Neuronal stem cell (in vitro differentiated cells): ENCODE results near the gene WNT9B.
A peak's percentile ranks its signal among the peaks of the same experiment; 100 is the strongest.

Experiments used
- DNase-seq: peaks from one replicate; pipeline ENCODE4 v3.0.0-alpha.2; 2013; ENCODE audit warnings: low spot score
- H2AFZ ChIP-seq: one replicate; pipeline ENCODE4 v1.6.1; 2013; ENCODE audit warnings: mild to moderate bottlenecking, low read length, inconsistent platforms
- H2AK5ac ChIP-seq: 2 replicates; pipeline ENCODE4 v1.6.1; 2013; ENCODE audit warnings: low read depth, mild to moderate bottlenecking, inconsistent platforms, low read length, moderate library complexity, mixed read lengths
- H2BK120ac ChIP-seq: 2 replicates; pipeline ENCODE4 v1.6.1; 2013; ENCODE audit warnings: low read depth, mild to moderate bottlenecking, inconsistent platforms, low read length, moderate library complexity, mixed read lengths
- H2BK12ac ChIP-seq: one replicate; pipeline ENCODE4 v1.6.1; 2013; ENCODE audit warnings: low read length, inconsistent platforms
- H2BK15ac ChIP-seq: 2 replicates; pipeline ENCODE4 v1.6.1; 2013; ENCODE audit warnings: mild to moderate bottlenecking, low read length, inconsistent platforms, mixed read lengths
- H2BK5ac ChIP-seq: one replicate; pipeline ENCODE4 v1.6.1; 2013; ENCODE audit warnings: inconsistent platforms, mild to moderate bottlenecking, low read length, moderate library complexity
- H3K14ac ChIP-seq: one replicate; pipeline ENCODE4 v1.6.1; 2013; ENCODE audit warnings: low read length, inconsistent platforms
- H3K18ac ChIP-seq: 2 replicates; pipeline ENCODE4 v1.6.1; 2013; ENCODE audit warnings: low read length, inconsistent platforms
- H3K23ac ChIP-seq: 2 replicates; pipeline ENCODE4 v1.6.1; 2013; ENCODE audit warnings: low read depth, mild to moderate bottlenecking, mixed read lengths, low read length, inconsistent platforms; ENCODE audit not compliant: poor library complexity
- H3K27ac ChIP-seq: replicated peaks from 3 replicates; pipeline ENCODE4 v1.5.1; 2013; ENCODE audit warnings: low read length, inconsistent platforms
- H3K27me3 ChIP-seq, 3 experiments: 2 replicates each; pipeline ENCODE4 v1.6.1; 2013; ENCODE audit warnings: low read length in 3 of 3, mild to moderate bottlenecking in 2 of 3, inconsistent platforms in 1 of 3, low read depth in 1 of 3, mixed read lengths in 1 of 3, moderate library complexity in 1 of 3; ENCODE audit not compliant: control insufficient read depth in 3 of 3, insufficient read depth in 3 of 3
- H3K36me3 ChIP-seq, 2 donors: replicated peaks in 1 of 2; 2 replicates each; pipeline ENCODE4 v1.6.1; 2013; ENCODE audit warnings: low read length in 2 of 2; ENCODE audit not compliant: control insufficient read depth in 2 of 2, insufficient read depth in 2 of 2
- H3K4ac ChIP-seq: 2 replicates; pipeline ENCODE4 v1.6.1; 2013; ENCODE audit warnings: inconsistent platforms, mild to moderate bottlenecking, low read length, moderate library complexity
- H3K4me1 ChIP-seq, 2 donors: 1 replicate in 1 of 2; 2 replicates in 1 of 2; pipeline ENCODE4 v1.6.1; 2013; ENCODE audit warnings: low read length in 2 of 2, low read depth in 1 of 2; ENCODE audit not compliant: control insufficient read depth in 2 of 2, insufficient read depth in 1 of 2
- H3K4me2 ChIP-seq: one replicate; pipeline ENCODE4 v1.6.1; 2013; ENCODE audit warnings: mild to moderate bottlenecking, low read length, inconsistent platforms; ENCODE audit not compliant: insufficient read depth, poor library complexity, severe bottlenecking
- H3K4me3 ChIP-seq, 2 donors: 2 replicates each; pipeline ENCODE4 v1.5.1; 2013; ENCODE audit warnings: low read length in 2 of 2, mild to moderate bottlenecking in 2 of 2, inconsistent platforms in 1 of 2, moderate library complexity in 1 of 2
- H3K79me1 ChIP-seq: one replicate; pipeline ENCODE4 v1.6.1; 2013; ENCODE audit warnings: low read depth, mild to moderate bottlenecking, inconsistent platforms, low read length, moderate library complexity
- H3K9ac ChIP-seq: one replicate; pipeline ENCODE4 v1.6.1; 2013; ENCODE audit warnings: mild to moderate bottlenecking, low read depth, low read length, inconsistent platforms; ENCODE audit not compliant: poor library complexity
- H3K9me3 ChIP-seq, 2 donors: replicated peaks in 1 of 2; 2 replicates each; pipeline versions ENCODE3 to v1.6.1; 2013; ENCODE audit warnings: low read length in 2 of 2, mild to moderate bottlenecking in 2 of 2, inconsistent platforms in 1 of 2, low read depth in 1 of 2, mixed read lengths in 1 of 2, moderate library complexity in 1 of 2; ENCODE audit not compliant: control insufficient read depth in 2 of 2, insufficient read depth in 1 of 2
- H4K8ac ChIP-seq: one replicate; pipeline ENCODE4 v1.6.1; 2013; ENCODE audit warnings: low read depth, mild to moderate bottlenecking, inconsistent platforms, low read length, moderate library complexity
- H4K91ac ChIP-seq: one replicate; pipeline ENCODE4 v1.6.1; 2013; ENCODE audit warnings: low read length, low read depth, mild to moderate bottlenecking, inconsistent platforms; ENCODE audit not compliant: poor library complexity
- WGBS, 2 donors: extraction: QIAGEN DNeasy Blood & Tissue Kit; methylation state at CpG; one replicate each; pipeline ENCODE4 v1.1.7; 2013; ENCODE audit warnings: missing lambda C conversion rate in 2 of 2, mixed read lengths in 1 of 2; ENCODE audit not compliant: insufficient read length in 2 of 2, insufficient replicate concordance in 1 of 2; ENCODE audit errors: extremely low coverage in 2 of 2; 5-methylcytosine and 5-hydroxymethylcytosine counted together

Gene WNT9B

DNA sequence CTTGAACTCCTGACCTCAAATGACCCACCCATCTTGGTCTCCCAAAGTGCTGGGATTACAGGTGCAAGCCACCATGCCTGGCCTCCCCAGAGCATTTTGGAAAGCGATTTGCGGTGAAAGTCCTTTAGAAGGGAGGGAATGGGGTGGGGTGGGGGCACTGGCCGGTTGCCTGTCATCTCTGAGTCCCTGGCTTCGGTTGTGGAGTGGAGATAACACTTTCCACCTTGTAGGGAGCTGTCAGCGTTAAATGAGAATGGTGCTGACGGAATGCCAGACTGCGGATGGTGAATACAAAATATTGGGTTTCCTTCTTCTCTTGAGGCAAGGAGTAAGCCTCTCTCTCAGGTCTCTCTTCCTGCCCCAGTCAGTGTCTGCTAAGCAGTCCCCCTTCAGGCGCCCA is 27.7 kb upstream of the WNT9B start:
- Histone ChIP-seq H2AFZ (no peak overlapping the region), H3K4ac (no peak overlapping the region), H4K8ac (no peak overlapping the region), H3K23ac (no peak overlapping the region), H4K91ac (no peak overlapping the region), H3K9me3 (peaks cover 0 to 13% of the 10 kb centered on the region in 2 donors), H3K4me2 (no peak overlapping the region), H3K79me1 (no peaks in the 10 kb centered on the region), H3K27me3 (peaks cover 0 to 72% (median 38%) of the 10 kb centered on the region in 3 experiments), H3K14ac (no peak overlapping the region), H2BK5ac (no peak overlapping the region), H3K27ac (no peak overlapping the region), H3K4me3 (no peak overlapping the region), H2BK15ac (no peak overlapping the region), H2AK5ac (no peak overlapping the region), H2BK12ac (no peak overlapping the region), H2BK120ac (no peak overlapping the region), H3K4me1 (peaks cover 21 to 24% of the 10 kb centered on the region in 2 donors), H3K9ac (no peak overlapping the region), H3K18ac (no peak overlapping the region), H3K36me3 (no peaks in the 10 kb centered on the region)
- no CpG with 5 or more reads among the region's 8 CpGs for WGBS, 2 donors
- no peak for DNase-seq

DNA sequence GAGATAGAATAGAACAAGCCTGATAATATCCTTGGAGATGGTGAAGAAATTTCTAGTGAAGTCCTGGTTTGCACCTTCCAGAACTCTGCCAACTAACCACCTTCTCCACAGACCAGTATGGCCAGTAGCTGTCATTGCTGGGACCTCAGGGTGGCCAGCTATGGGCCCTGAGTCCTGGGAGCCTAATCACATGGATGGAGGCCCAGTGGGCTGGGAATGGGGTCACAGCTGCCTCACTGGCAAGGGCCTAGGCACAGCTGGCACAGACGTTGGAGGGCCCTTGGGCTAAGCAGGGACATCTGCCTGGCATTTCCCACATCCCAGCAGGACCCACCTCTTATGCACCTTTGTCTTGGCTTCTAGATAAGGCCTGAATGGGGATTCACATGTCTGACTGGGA is 25.3 kb upstream of the WNT9B start:
- peaks cover 0 to 10% of the 10 kb centered on the region in 2 donors for H3K9me3 ChIP-seq
- H3K79me1 ChIP-seq = no peaks in the 10 kb centered on the region
- no peak overlapping the region for H3K27ac ChIP-seq
- no peak overlapping the region for H2AK5ac ChIP-seq
- H3K4ac ChIP-seq = no peak overlapping the region
- H3K4me3 ChIP-seq = no peak overlapping the region
- H2BK12ac ChIP-seq = no peak overlapping the region
- H3K4me2 ChIP-seq = no peak overlapping the region
- no CpG with 5 or more reads among the region's 1 CpG for WGBS, 2 donors
- no peak overlapping the region for H4K8ac ChIP-seq
- H2AFZ ChIP-seq = no peak overlapping the region
- no peak overlapping the region for H2BK5ac ChIP-seq
- no peak for DNase-seq
- no peaks in the 10 kb centered on the region for H3K36me3 ChIP-seq
- no peak overlapping the region for H3K23ac ChIP-seq
- H3K9ac ChIP-seq = no peak overlapping the region
- H2BK120ac ChIP-seq = no peak overlapping the region
- H2BK15ac ChIP-seq = no peak overlapping the region
- H4K91ac ChIP-seq = no peak overlapping the region
- H3K4me1 ChIP-seq = peaks cover 5 to 12% of the 10 kb centered on the region in 2 donors
- peaks cover 0 to 70% (median 20%) of the 10 kb centered on the region in 3 experiments for H3K27me3 ChIP-seq
- no peak overlapping the region for H3K18ac ChIP-seq
- no peak overlapping the region for H3K14ac ChIP-seq

DNA sequence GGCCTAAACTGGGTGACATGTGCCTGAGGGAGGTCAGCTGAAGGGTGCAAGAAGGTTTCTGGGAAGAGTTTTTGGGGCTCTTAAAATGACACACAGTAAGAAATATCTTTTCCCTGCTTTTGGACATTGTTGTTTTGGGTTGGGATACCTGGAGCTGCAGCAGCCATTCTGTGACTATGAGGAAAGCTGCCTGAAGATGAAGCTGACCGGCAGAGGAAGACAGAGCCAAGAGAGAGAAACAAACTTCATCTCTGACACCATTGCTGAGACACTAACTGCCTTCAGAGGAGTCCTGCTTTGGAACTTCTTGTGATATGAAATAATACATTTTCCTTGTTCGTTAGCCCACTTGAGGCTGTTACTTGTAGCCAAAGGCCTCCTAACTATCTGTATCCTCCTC is 24.1 kb upstream of the WNT9B start:
- Histone ChIP-seq H3K27me3 (peaks cover 0 to 67% (median 9%) of the 10 kb centered on the region in 3 experiments), H4K8ac (no peak overlapping the region), H3K23ac (no peak overlapping the region), H3K4me1 (peaks cover 5 to 15% of the 10 kb centered on the region in 2 donors), H3K14ac (no peak overlapping the region), H4K91ac (no peak overlapping the region), H2AFZ (no peak overlapping the region), H2AK5ac (no peak overlapping the region), H3K9me3 (peaks cover 0 to 3% of the 10 kb centered on the region in 2 donors), H3K18ac (no peak overlapping the region), H3K27ac (no peak overlapping the region), H3K4me3 (no peak overlapping the region), H2BK15ac (no peak overlapping the region), H2BK5ac (no peak overlapping the region), H3K36me3 (no peaks in the 10 kb centered on the region), H3K79me1 (no peaks in the 10 kb centered on the region), H3K9ac (no peak overlapping the region), H3K4ac (no peak overlapping the region), H2BK120ac (no peak overlapping the region), H3K4me2 (no peak overlapping the region), H2BK12ac (no peak overlapping the region)
- no CpG with 5 or more reads among the region's 2 CpGs for WGBS, 2 donors
- DNase-seq = no peak

DNA sequence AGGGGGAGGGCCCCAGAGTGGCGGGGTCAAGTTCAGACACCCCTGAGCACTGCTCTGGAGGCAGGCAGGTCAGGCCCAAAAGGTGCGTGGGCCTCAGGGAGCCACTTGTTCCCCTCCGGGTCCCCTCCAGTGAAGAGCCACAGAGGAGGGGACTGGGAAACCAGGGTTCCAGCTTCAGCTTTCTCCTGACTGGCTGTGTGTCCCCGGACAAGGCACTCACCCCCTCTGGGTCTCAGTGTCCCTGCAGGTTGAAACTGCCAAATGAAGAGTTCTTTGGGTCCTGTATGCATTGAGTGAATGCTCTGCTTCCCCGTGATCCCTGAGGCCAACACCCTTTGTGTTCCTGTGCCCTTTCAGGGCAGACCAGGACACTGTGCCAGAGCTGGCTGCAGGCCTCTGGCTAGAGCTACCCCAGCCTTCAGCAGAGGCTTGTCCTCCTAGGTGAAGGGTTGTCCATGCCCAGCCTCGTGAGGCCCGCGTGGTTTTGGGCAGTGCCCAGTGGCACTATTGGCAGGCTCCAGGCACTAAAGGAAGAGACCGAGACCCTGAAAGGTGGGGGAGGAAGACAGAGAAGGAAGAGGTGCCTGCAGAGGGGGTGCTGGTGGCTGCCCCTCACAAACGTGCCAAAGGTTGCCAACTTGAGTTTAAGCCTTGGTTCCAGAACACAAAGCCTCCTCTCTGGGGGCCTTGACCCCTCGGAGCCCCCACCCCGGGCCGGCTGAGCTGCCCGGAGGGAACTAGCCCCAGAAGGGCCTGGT is 19.6 kb upstream of the WNT9B start:
- Histone ChIP-seq H2BK5ac (no peak overlapping the region), H3K4ac (no peak overlapping the region), H3K27me3 (peaks cover 0 to 68% (median 8%) of the 10 kb centered on the region in 3 experiments), H3K36me3 (no peaks in the 10 kb centered on the region), H2BK12ac (no peak overlapping the region), H4K8ac (no peak overlapping the region), H3K23ac (no peak overlapping the region), H3K4me2 (peak overlapping the region; percentile 41), H3K4me1 (peaks cover 16 to 38% of the 10 kb centered on the region in 2 donors), H3K9me3 (no peaks in the 10 kb centered on the region), H3K9ac (no peak overlapping the region), H3K4me3 (peak overlapping the region in 1 of 2 donors; percentile 8), H4K91ac (no peak overlapping the region), H3K14ac (no peak overlapping the region), H3K18ac (peak overlapping the region; percentile 62), H3K79me1 (no peaks in the 10 kb centered on the region), H2AK5ac (peak overlapping the region; percentile 16), H2BK120ac (no peak overlapping the region), H3K27ac (no peak overlapping the region), H2AFZ (peak overlapping the region; percentile 39), H2BK15ac (no peak overlapping the region)
- WGBS, 2 donors = no CpG with 5 or more reads among the region's 14 CpGs
- no peak for DNase-seq
